Sigmoid colon (tissue), 4 donors: ENCODE measurements around the gene TENM3.

Experiments used
- CTCF ChIP-seq, 4 experiments: fragments of 450-650 bp in 3 of 4; fragments of 200-600 bp in 1 of 4; IDR thresholded peaks; one replicate each; pipeline ENCODE4 v1.5.1; 2016 to 2019; ENCODE audit warnings: antibody characterized with exemption in 4 of 4, mild to moderate bottlenecking in 3 of 4, moderate library complexity in 2 of 4
- POLR2AphosphoS5 ChIP-seq, 4 donors: sonication (generic); formaldehyde crosslinking; IDR thresholded peaks; one replicate each; pipeline ENCODE4 v1.6.1; 2017; ENCODE audit warnings: antibody characterized with exemption in 4 of 4

- no peak for TF ChIP-seq CTCF (IDR thresholded peaks at IDR 0.05)
- TF ChIP-seq POLR2AphosphoS5 (IDR thresholded peaks at IDR 0.05) = no peak
These were observed 161.2 kb downstream of the TENM3 start for GRCh38 chr4:182404376-182404775.
